ENCODE results near the gene PCSK5. TPM values are rescaled to one million over a fixed set of nuclear protein-coding genes. Genes with fewer than 3 reads are reported as not detected.

Gene PCSK5
- total and polyA plus RNA-seq, 10 donors = 0.28 to 8.1 (median 5.5) TPM

DNA sequence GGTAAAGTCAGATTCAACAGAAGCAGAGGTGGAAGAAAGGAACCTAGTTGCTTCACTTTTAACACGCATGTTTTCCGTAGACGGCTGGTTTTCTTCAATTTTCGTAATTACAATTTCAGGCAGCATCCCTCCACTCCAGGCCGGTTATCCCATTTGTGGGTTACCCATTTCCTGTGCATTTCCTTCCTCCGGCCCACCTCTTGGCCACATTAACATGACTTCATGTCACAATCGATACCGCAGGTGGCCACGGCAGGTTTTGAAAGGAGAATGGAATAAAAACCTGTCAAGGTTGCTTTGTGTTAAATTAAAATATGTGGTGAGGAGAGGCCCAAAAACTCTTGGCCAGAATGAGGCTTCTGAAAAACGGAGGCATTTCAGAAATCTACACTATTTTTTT, 130.2 kb downstream of the PCSK5 start:
- DNase-seq = no peak
- 30 to 51% (median 37%) methylated on average over 10 of the region's 10 CpGs for WGBS, 5 donors
- Histone ChIP-seq H3K36me3 (no peaks in the 10 kb centered on the region), H3K4me1 (peaks cover 0 to 3% (median 0%) of the 10 kb centered on the region in 6 donors), H3K9me3 (no peaks in the 10 kb centered on the region), H3K27ac (no peak overlapping the region), H3K4me3 (no peak overlapping the region), H3K27me3 (replicated peaks in 1 of 7) (no peaks in the 10 kb centered on the region)
- intact Hi-C loops (cut with DNase I; ENCODE audit: low total_unique reads) = no loop called here
- TF ChIP-seq, protein P1, sequence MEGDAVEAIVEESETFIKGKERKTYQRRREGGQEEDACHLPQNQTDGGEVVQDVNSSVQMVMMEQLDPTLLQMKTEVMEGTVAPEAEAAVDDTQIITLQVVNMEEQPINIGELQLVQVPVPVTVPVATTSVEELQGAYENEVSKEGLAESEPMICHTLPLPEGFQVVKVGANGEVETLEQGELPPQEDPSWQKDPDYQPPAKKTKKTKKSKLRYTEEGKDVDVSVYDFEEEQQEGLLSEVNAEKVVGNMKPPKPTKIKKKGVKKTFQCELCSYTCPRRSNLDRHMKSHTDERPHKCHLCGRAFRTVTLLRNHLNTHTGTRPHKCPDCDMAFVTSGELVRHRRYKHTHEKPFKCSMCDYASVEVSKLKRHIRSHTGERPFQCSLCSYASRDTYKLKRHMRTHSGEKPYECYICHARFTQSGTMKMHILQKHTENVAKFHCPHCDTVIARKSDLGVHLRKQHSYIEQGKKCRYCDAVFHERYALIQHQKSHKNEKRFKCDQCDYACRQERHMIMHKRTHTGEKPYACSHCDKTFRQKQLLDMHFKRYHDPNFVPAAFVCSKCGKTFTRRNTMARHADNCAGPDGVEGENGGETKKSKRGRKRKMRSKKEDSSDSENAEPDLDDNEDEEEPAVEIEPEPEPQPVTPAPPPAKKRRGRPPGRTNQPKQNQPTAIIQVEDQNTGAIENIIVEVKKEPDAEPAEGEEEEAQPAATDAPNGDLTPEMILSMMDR (IDR thresholded peaks at IDR 0.05 in 8 of 11, conservative IDR thresholded peaks at IDR 0.05 in 3 of 11) = no peak
- TF ChIP-seq POLR2AphosphoS5 (IDR thresholded peaks at IDR 0.05) = no peak
- no peak for TF ChIP-seq POLR2A (IDR thresholded peaks at IDR 0.05)

DNA sequence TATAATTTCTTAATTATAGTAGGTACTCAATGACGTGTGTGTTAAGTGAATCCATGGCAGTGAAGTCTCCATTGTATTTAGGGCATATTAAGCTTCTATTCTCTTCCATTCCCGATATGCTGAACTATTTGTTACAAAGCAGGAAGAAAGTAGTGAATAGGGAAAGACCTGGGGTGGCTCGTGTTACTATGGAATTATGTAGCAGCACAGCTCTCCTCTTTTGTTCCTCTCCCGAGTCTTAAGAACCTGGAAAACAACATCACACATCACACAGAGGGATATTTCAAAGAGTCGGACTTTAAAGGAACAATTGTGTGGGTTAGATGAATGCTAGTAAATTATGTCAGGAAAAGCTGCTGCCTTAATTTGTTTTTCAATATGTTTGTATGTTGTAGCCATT, 131.8 kb downstream of the PCSK5 start:
- Histone ChIP-seq H3K27ac (no peak overlapping the region), H3K4me1 (peaks cover 0 to 4% (median 0%) of the 10 kb centered on the region in 6 donors), H3K4me3 (no peak overlapping the region), H3K9me3 (no peaks in the 10 kb centered on the region), H3K36me3 (no peaks in the 10 kb centered on the region), H3K27me3 (replicated peaks in 1 of 7) (no peaks in the 10 kb centered on the region)
- TF ChIP-seq POLR2AphosphoS5 (IDR thresholded peaks at IDR 0.05) (no peak), POLR2A (IDR thresholded peaks at IDR 0.05) (no peak)
- TF ChIP-seq, protein P1 (IDR thresholded peaks at IDR 0.05 in 8 of 11, conservative IDR thresholded peaks at IDR 0.05 in 3 of 11) = no peak
- DNase-seq = no peak
- 80 to 91% (median 83%) methylated on average over 5 of the region's 5 CpGs for WGBS, 5 donors
- intact Hi-C loops (cut with DNase I; ENCODE audit: low total_unique reads) = no loop called here

DNA sequence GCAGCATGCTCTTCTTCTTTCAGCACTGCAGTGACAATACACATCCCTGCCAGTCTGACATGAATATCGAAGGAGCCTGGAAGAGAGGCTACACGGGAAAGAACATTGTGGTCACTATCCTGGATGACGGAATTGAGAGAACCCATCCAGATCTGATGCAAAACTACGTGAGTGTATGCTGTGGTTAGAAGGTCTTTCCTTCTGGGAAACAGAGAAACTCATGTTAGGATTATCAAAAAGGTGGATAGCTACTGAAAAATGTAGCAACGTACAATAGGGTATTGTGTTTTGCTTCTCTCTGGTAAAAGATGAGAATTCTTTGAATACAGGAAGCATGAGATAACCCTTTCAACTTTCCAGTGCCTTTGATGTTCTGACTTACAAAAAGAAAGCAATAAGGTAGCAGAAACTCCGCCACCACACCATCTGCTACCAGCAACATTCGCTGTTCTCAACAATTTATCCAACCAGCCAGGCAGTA, 133.3 kb downstream of the PCSK5 start:
- H3K36me3 ChIP-seq = no peaks in the 10 kb centered on the region
- peak overlapping the region in 2 of 8 donors; percentile 20 to 44 for H3K27ac ChIP-seq
- WGBS, 5 donors = 50 to 60% (median 57%) methylated on average over 7 of the region's 7 CpGs
- H3K27me3 ChIP-seq (replicated peaks in 1 of 7) = no peaks in the 10 kb centered on the region
- H3K4me1 ChIP-seq = peaks cover 0 to 7% (median 0%) of the 10 kb centered on the region in 6 donors
- no peak for TF ChIP-seq POLR2A (IDR thresholded peaks at IDR 0.05)
- TF ChIP-seq, protein P1 (IDR thresholded peaks at IDR 0.05 in 8 of 11, conservative IDR thresholded peaks at IDR 0.05 in 3 of 11) = no peak
- no peak for TF ChIP-seq POLR2AphosphoS5 (IDR thresholded peaks at IDR 0.05)
- intact Hi-C loops (cut with DNase I; ENCODE audit: low total_unique reads) = no loop called here
- no peaks in the 10 kb centered on the region for H3K9me3 ChIP-seq
- no peak overlapping the region for H3K4me3 ChIP-seq
- DNase-seq = no peak

DNA sequence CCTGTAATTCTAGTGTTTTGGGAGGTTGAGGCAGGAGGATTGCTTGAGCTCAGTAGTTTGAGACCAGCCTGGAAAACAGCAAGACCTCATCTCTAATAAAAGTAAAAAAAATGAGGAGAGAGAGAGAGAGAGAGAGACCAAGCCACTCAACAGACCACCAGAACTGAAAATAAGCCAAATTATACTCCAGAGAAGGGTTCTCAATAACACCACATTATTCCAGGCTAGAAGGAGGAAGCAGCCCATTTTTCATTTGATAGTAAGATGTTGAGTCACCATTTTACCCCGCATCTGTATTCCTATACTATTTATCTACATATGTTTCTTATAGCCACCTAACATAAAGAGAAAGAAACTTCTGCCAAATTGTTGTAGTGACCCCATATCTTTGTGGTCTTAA, 134.8 kb downstream of the PCSK5 start:
- DNase-seq = no peak
- Histone ChIP-seq H3K27me3 (replicated peaks in 1 of 7) (no peaks in the 10 kb centered on the region), H3K4me1 (peaks cover 0 to 7% (median 0%) of the 10 kb centered on the region in 6 donors), H3K9me3 (no peaks in the 10 kb centered on the region), H3K36me3 (no peaks in the 10 kb centered on the region), H3K4me3 (no peak overlapping the region), H3K27ac (no peak overlapping the region)
- intact Hi-C loops (cut with DNase I; ENCODE audit: low total_unique reads) = no loop called here
- whole genome bisulfite sequencing, 5 donors = 83 to 100% (median 87%) methylated on average over 1 of the region's 1 CpG
- no peak for TF ChIP-seq POLR2A (IDR thresholded peaks at IDR 0.05)
- TF ChIP-seq, protein P1 (IDR thresholded peaks at IDR 0.05 in 8 of 11, conservative IDR thresholded peaks at IDR 0.05 in 3 of 11) = no peak
- TF ChIP-seq POLR2AphosphoS5 (IDR thresholded peaks at IDR 0.05) = no peak
